HCT116 (cell line): ENCODE data around the gene MED7. TPM values are rescaled to one million over a fixed set of nuclear protein-coding genes. Genes with fewer than 3 reads are reported as not detected.

Experiments
- ATAC-seq: fragments of 200-7000 bp; cut with Tn5 transposase; 2 replicates; pipeline ENCODE4 v1.9.1; 2020; ENCODE audit warnings: mild to moderate bottlenecking, moderate library complexity
- BruUV-seq: library from RNA; stranded (reverse); fragments of 400-500 nt; replicated peaks from 2 replicates; lab custom pipeline; 2021; lab: Mats Ljungman, UMichigan
- CTCF ChIA-PET: fragments of 300-600 bp; sonication (Branson Sonifier 250); formaldehyde crosslinking; loops from one replicate; lab custom pipeline; 2021; ENCODE audit warnings: antibody characterized with exemption; lab: Charles Lee
- POLR2A ChIA-PET: fragments of 300-600, 350-600 bp; sonication (Branson Sonifier 250); formaldehyde crosslinking; loops from one replicate; lab custom pipeline; 2021; ENCODE audit warnings: antibody characterized with exemption; lab: Charles Lee
- RAD21 ChIA-PET, 2 experiments: fragments of 300-600 bp; sonication (Branson Sonifier 250); formaldehyde crosslinking; loops; one replicate each; lab custom pipeline; 2023; ENCODE audit warnings: low total read pairs in 2 of 2; ENCODE audit not compliant: uncharacterized antibody in 2 of 2, unreplicated experiment in 2 of 2, low non-redundant PET in 1 of 2; lab: Charles Lee
- DNase-seq: peaks from one replicate; pipeline ENCODE4 v3.0.0-alpha.2; 2010; ENCODE audit warnings: low read depth, low spot score
- H2AFZ ChIP-seq: fragments of 200-600 bp; shearing (Covaris generic), sonication (generic); 2 replicates; pipeline ENCODE4 v1.6.1; 2017; ENCODE audit warnings: low read depth, mixed run types, mixed read lengths, antibody characterized with exemption, low read length; ENCODE audit not compliant: poor library complexity, severe bottlenecking
- H3K27ac ChIP-seq: 2 replicates; pipeline ENCODE4 v1.5.1; 2012; ENCODE audit warnings: low read depth, low read length
- H3K27me3 ChIP-seq: fragments of 200-600 bp; sonication (generic); 2 replicates; pipeline ENCODE4 v1.6.1; 2016; ENCODE audit warnings: mixed run types, low read length, mixed read lengths; ENCODE audit not compliant: insufficient read depth
- H3K36me3 ChIP-seq, 2 experiments: fragments of 200-500 bp in 1 of 2; fragments of 200-600 bp in 1 of 2; sonication (Bioruptor generic) in 1 of 2; sonication (generic) in 1 of 2; 2 replicates each; pipeline versions ENCODE4 v1.5.1 to v1.6.1; 2014 to 2016; ENCODE audit warnings: low read length in 2 of 2, inconsistent platforms in 1 of 2, mixed read lengths in 1 of 2, mixed run types in 1 of 2; ENCODE audit not compliant: insufficient read depth in 2 of 2, control insufficient read depth in 1 of 2
- H3K4me1 ChIP-seq, 2 experiments: fragments of 200-600 bp in 1 of 2; sonication (generic) in 1 of 2; 2 replicates each; pipeline versions ENCODE4 v1.5.1 to v1.6.1; 2012 to 2017; ENCODE audit warnings: low read length in 2 of 2, inconsistent platforms in 1 of 2, mild to moderate bottlenecking in 1 of 2, mixed read lengths in 1 of 2, mixed run types in 1 of 2, moderate library complexity in 1 of 2; ENCODE audit not compliant: insufficient read depth in 2 of 2, control insufficient read depth in 1 of 2
- H3K4me2 ChIP-seq: fragments of 200-600 bp; sonication (generic); 2 replicates; pipeline ENCODE4 v1.6.1; 2017; ENCODE audit warnings: mixed run types, low read length, mixed read lengths
- H3K4me3 ChIP-seq, 2 experiments: fragments of 200-600 bp in 1 of 2; sonication (generic) in 1 of 2; replicated peaks in 1 of 2; 2 replicates each; pipeline ENCODE4 v1.5.1; 2011 to 2016; ENCODE audit warnings: low read length in 2 of 2, control low read depth in 1 of 2, low read depth in 1 of 2, mild to moderate bottlenecking in 1 of 2, mixed read lengths in 1 of 2, mixed run types in 1 of 2
- H3K79me2 ChIP-seq: fragments of 200-600 bp; sonication (generic); 2 replicates; pipeline ENCODE4 v1.6.1; 2017; ENCODE audit warnings: mild to moderate bottlenecking, mixed run types, low read length, moderate library complexity, mixed read lengths; ENCODE audit not compliant: insufficient read depth
- H3K9ac ChIP-seq: fragments of 200-600 bp; sonication (generic); 2 replicates; pipeline ENCODE4 v1.6.1; 2016; ENCODE audit warnings: low read length, mixed read lengths
- H3K9me2 ChIP-seq: fragments of 200-600 bp; sonication (generic), shearing (Covaris generic); 2 replicates; pipeline ENCODE4 v1.6.1; 2017; ENCODE audit warnings: mixed run types, mild to moderate bottlenecking, moderate library complexity; ENCODE audit not compliant: insufficient read depth
- H3K9me3 ChIP-seq, 2 experiments: fragments of 200-500 bp in 1 of 2; fragments of 200-600 bp in 1 of 2; sonication (Bioruptor generic) in 1 of 2; sonication (generic) in 1 of 2; 2 replicates each; pipeline ENCODE4 v1.6.1; 2014 to 2017; ENCODE audit warnings: low read length in 2 of 2, mixed read lengths in 2 of 2, inconsistent platforms in 1 of 2, low read depth in 1 of 2, mild to moderate bottlenecking in 1 of 2, mixed run types in 1 of 2, moderate library complexity in 1 of 2; ENCODE audit not compliant: control insufficient read depth in 1 of 2, insufficient read depth in 1 of 2
- H4K20me1 ChIP-seq: fragments of 200-600 bp; sonication (generic), shearing (Covaris generic); 2 replicates; pipeline ENCODE4 v1.6.1; 2017; ENCODE audit warnings: mixed run types, mild to moderate bottlenecking, moderate library complexity; ENCODE audit not compliant: insufficient read depth
- CBX3 ChIP-seq: IDR thresholded peaks from 2 replicates; pipeline ENCODE4 v1.6.1; 2012; ENCODE audit warnings: low read depth
- CEBPB ChIP-seq: IDR thresholded peaks from 2 replicates; pipeline ENCODE4 v1.6.1; 2012; ENCODE audit warnings: low read depth
- EGR1 ChIP-seq: IDR thresholded peaks from 2 replicates; pipeline ENCODE4 v1.6.1; 2012; ENCODE audit warnings: low read depth
- EZH2phosphoT487 ChIP-seq: fragments of 200-600 bp; IDR thresholded peaks from 2 replicates; pipeline ENCODE4 v1.6.1; 2018; ENCODE audit warnings: antibody characterized with exemption, borderline replicate concordance
- FOSL1 ChIP-seq: IDR thresholded peaks from 2 replicates; pipeline ENCODE4 v1.6.1; 2012; ENCODE audit warnings: low read depth
- SP1 ChIP-seq: IDR thresholded peaks from 2 replicates; pipeline ENCODE4 v1.6.1; 2012; ENCODE audit warnings: low read depth
- SRF ChIP-seq: IDR thresholded peaks from 2 replicates; pipeline ENCODE4 v1.6.1; 2012; ENCODE audit warnings: low read depth
- YY1 ChIP-seq: IDR thresholded peaks from 2 replicates; pipeline ENCODE4 v1.6.1; 2011; ENCODE audit warnings: low read length, low read depth, moderate library complexity, mild to moderate bottlenecking; ENCODE audit not compliant: insufficient replicate concordance; ENCODE audit errors: extremely low read depth
- ZFX ChIP-seq: fragments of 450-650 bp; IDR thresholded peaks from 2 replicates; pipeline ENCODE4 v1.6.1; 2017
- ZNF274 ChIP-seq: fragments of 200-500 bp; sonication (Bioruptor generic); IDR thresholded peaks from 2 replicates; pipeline ENCODE4 v1.6.1; 2014; ENCODE audit warnings: mild to moderate bottlenecking, low read depth, low read length, inconsistent platforms
- intact Hi-C: fragments of 100-400 bp; cut with micrococcal nuclease; formaldehyde crosslinking; loops from 2 replicates; pipeline ENCODE4 v1.10.0; 2022
- total RNA-seq: library from RNA; stranded (reverse); gene quantifications from one replicate; pipeline ENCODE4 v1.2.1, GENCODE V29; 2021; ENCODE audit not compliant: unreplicated experiment
- TF ChIP-seq, protein P1 (sequence below): IDR thresholded peaks from 2 replicates; pipeline ENCODE4 v1.6.1; 2011; ENCODE audit warnings: mild to moderate bottlenecking, low read length, moderate library complexity; ENCODE audit not compliant: insufficient replicate concordance; ENCODE audit errors: extremely low read depth

The MED7 gene
- total RNA-seq, 1 experiment from 2014 or later = 9.1 TPM

- DNase-seq = no peak
- ChIA-PET CTCF (interaction anchor here (0.8 to 1.8 kb wide), 3 partner anchors 8 to 111 kb away, joined by 4 to 14 read pairs (median 4); no protein-coding TSS in a partner anchor), RAD21 (no interaction called here), POLR2A (interaction anchor here (0.7 to 1.8 kb wide), 2 partner anchors 11 to 538 kb away, joined by 4 to 7 read pairs; no protein-coding TSS in a partner anchor)
- ATAC-seq = peak; percentile 37
- Histone ChIP-seq H3K4me3 (peak overlapping the region; percentile 94 to 95), H3K79me2 (peaks cover 27% of the 10 kb centered on the region), H3K36me3 (peaks cover 0 to 5% of the 10 kb centered on the region in 2 experiments; a peak in 2 of 4 replicates), H3K4me2 (peak overlapping the region; percentile 87), H4K20me1 (no peaks in the 10 kb centered on the region), H3K9me2 (no peaks in the 10 kb centered on the region), H3K9ac (peak overlapping the region; percentile 89), H3K4me1 (peaks cover 5 to 13% of the 10 kb centered on the region in 2 experiments; a peak in 3 of 4 replicates), H2AFZ (peak overlapping the region; percentile 50), H3K27me3 (no peaks in the 10 kb centered on the region), H3K9me3 (no peaks in the 10 kb centered on the region), H3K27ac (peak overlapping the region; percentile 33; the same call in 1 of the 2 replicates)
- BruUV-seq = TSS peak; percentile 99
- intact Hi-C loops = loop anchor here (10.0 kb wide), 2 partner anchors 121 to 601 kb away; partner anchors contain the start of genes CYFIP2 and LSM11
- TF ChIP-seq ZFX (no peak), YY1 (no peak), CEBPB (no peak), CBX3 (no peak), EZH2phosphoT487 (no peak), SRF (no peak), ZNF274 (no peak), EGR1 (no peak), SP1 (no peak), FOSL1 (no peak)
- TF ChIP-seq, protein P1, sequence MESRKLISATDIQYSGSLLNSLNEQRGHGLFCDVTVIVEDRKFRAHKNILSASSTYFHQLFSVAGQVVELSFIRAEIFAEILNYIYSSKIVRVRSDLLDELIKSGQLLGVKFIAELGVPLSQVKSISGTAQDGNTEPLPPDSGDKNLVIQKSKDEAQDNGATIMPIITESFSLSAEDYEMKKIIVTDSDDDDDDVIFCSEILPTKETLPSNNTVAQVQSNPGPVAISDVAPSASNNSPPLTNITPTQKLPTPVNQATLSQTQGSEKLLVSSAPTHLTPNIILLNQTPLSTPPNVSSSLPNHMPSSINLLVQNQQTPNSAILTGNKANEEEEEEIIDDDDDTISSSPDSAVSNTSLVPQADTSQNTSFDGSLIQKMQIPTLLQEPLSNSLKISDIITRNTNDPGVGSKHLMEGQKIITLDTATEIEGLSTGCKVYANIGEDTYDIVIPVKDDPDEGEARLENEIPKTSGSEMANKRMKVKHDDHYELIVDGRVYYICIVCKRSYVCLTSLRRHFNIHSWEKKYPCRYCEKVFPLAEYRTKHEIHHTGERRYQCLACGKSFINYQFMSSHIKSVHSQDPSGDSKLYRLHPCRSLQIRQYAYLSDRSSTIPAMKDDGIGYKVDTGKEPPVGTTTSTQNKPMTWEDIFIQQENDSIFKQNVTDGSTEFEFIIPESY = no peak
Measured at GRCh38 chr5:157143127-157143971, 684 bp upstream of the MED7 start.
